Measurements from ENCODE around the gene IFI44L. TPM values are rescaled to one million over a fixed set of nuclear protein-coding genes. Genes with fewer than 3 reads are reported as not detected.

Gene IFI44L
- total and polyA plus RNA-seq, 4 donors = 2.1 to 6.5 (median 2.9) TPM

DNA sequence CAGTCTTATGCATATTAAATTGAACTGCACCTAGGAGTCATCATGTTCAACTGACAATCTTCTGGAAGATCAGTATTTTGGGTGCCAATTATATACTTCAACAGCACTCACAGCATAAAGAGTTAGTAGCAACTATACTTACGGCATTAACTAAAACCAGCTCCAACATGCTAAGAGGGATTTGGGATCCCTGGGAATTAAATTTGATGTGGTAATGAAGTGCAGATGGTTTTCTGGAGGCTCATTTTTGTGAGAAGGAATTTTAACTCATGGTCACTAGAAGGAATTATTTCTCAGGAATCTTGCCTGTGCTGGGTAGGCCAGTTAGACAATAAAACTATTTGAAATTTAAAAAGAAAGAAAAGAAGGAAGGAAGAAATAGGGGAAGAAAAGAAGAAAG, 47.7 kb downstream of the IFI44L start (continued):
- TF ChIP-seq CTCF (IDR thresholded peaks at IDR 0.05; ENCODE audit: low read depth, low read length, missing input control) = no peak
- no peak for TF ChIP-seq HNF4A (conservative IDR thresholded peaks at IDR 0.05)
- TF ChIP-seq HNF4G (IDR thresholded peaks at IDR 0.05) = no peak
- TF ChIP-seq FOXA2 (IDR thresholded peaks at IDR 0.05) = no peak
- no peak for TF ChIP-seq EGR1 (IDR thresholded peaks at IDR 0.05; ENCODE audit: low read depth in 2 of 2)
- TF ChIP-seq TAF1 (conservative IDR thresholded peaks at IDR 0.05) = no peak
- no peak for TF ChIP-seq SP1 (IDR thresholded peaks at IDR 0.05)

GRCh38 chr1:78668427-78668826, 48.2 kb downstream of the IFI44L start:
- Histone ChIP-seq H3K36me3 (ENCODE audit: control insufficient read depth in 4 of 4, insufficient read depth in 3 of 4, low read depth in 1 of 4, low read length in 3 of 4) (peaks cover 0 to 5% (median 1%) of the 10 kb centered on the region in 4 donors), H3K27me3 (ENCODE audit: control insufficient read depth in 4 of 4, insufficient read depth in 4 of 4, low read length in 3 of 4) (no peaks in the 10 kb centered on the region), H3K9me3 (ENCODE audit: control insufficient read depth in 4 of 4, low read length in 3 of 4) (no peaks in the 10 kb centered on the region), H3K4me3 (ENCODE audit: low read depth in 1 of 3, low read length in 3 of 3) (no peak overlapping the region), H3K9ac (ENCODE audit: low read depth in 1 of 2, low read length in 2 of 2) (no peak overlapping the region), H3K27ac (ENCODE audit: low read depth in 1 of 2, low read length in 2 of 2) (no peak overlapping the region), H3K4me1 (ENCODE audit: control insufficient read depth in 4 of 4, insufficient read depth in 4 of 4, low read length in 3 of 4) (no peaks in the 10 kb centered on the region)
- DNase-seq (ENCODE audit: low spot score) = no peak
- no peak for TF ChIP-seq GABPA (IDR thresholded peaks at IDR 0.05 in 1 of 2, conservative IDR thresholded peaks at IDR 0.05 in 1 of 2)
- TF ChIP-seq HNF4G (IDR thresholded peaks at IDR 0.05) = no peak
- no peak for TF ChIP-seq RAD21 (IDR thresholded peaks at IDR 0.05)
- TF ChIP-seq TAF1 (conservative IDR thresholded peaks at IDR 0.05) = no peak

DNA sequence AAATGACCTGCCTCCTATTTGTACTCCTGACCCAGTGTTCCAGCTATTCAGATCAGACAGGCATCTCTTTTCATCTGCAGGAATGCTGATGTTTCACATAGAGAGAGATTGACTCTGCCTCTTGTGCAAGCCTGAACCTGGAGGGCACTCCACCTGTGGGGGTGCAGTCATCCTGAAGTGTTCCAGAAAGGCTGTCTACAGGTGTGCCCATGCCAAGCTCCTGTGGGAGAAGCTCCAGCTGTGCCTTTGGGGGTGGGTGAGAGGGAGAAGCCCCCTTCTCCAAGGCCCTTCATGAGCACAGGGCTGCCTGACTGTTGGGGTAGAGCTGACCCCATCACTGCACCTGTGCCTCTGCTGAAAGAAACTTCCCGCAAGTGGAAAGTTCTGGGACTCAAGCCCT, 52.2 kb downstream of the IFI44L start:
- WGBS = 100% methylated on average over 1 of the region's 1 CpG
- Histone ChIP-seq H3K9ac (ENCODE audit: low read depth in 1 of 2, low read length in 2 of 2) (no peak overlapping the region), H3K36me3 (ENCODE audit: control insufficient read depth in 4 of 4, insufficient read depth in 3 of 4, low read depth in 1 of 4, low read length in 3 of 4) (no peaks in the 10 kb centered on the region)

More for the DNA sequence above, 52.2 kb downstream of the IFI44L start:
- no peak overlapping the region for H3K4me3 ChIP-seq (ENCODE audit: low read depth in 1 of 3, low read length in 3 of 3)
- DNase-seq (ENCODE audit: low spot score) = no peak
- TF ChIP-seq GABPA (IDR thresholded peaks at IDR 0.05 in 1 of 2, conservative IDR thresholded peaks at IDR 0.05 in 1 of 2) = no peak
- TF ChIP-seq REST (IDR thresholded peaks at IDR 0.05) = no peak
- TF ChIP-seq FOXA2 (IDR thresholded peaks at IDR 0.05) = no peak
- TF ChIP-seq FOXA1 (IDR thresholded peaks at IDR 0.05) = no peak
- TF ChIP-seq TAF1 (conservative IDR thresholded peaks at IDR 0.05) = no peak
- TF ChIP-seq HNF4G (IDR thresholded peaks at IDR 0.05) = no peak
- TF ChIP-seq RXRA (IDR thresholded peaks at IDR 0.05) = no peak
- no peak for TF ChIP-seq JUND (IDR thresholded peaks at IDR 0.05)
- TF ChIP-seq HNF4A (conservative IDR thresholded peaks at IDR 0.05) = peak in 1 of 2 donors; percentile 44
- no peaks in the 10 kb centered on the region for H3K4me1 ChIP-seq (ENCODE audit: control insufficient read depth in 4 of 4, insufficient read depth in 4 of 4, low read length in 3 of 4)
- no peaks in the 10 kb centered on the region for H3K27me3 ChIP-seq (ENCODE audit: control insufficient read depth in 4 of 4, insufficient read depth in 4 of 4, low read length in 3 of 4)
- no peaks in the 10 kb centered on the region for H3K9me3 ChIP-seq (ENCODE audit: control insufficient read depth in 4 of 4, low read length in 3 of 4)
- no peak overlapping the region for H3K27ac ChIP-seq (ENCODE audit: low read depth in 1 of 2, low read length in 2 of 2)
